Neuronal stem cell (in vitro differentiated cells): ENCODE data around the gene RCAN1.

ENCODE experiments used
- DNase-seq: peaks from one replicate; pipeline ENCODE4 v3.0.0-alpha.2; 2013; ENCODE audit warnings: low spot score
- H2AFZ ChIP-seq: one replicate; pipeline ENCODE4 v1.6.1; 2013; ENCODE audit warnings: mild to moderate bottlenecking, low read length, inconsistent platforms
- H2AK5ac ChIP-seq: 2 replicates; pipeline ENCODE4 v1.6.1; 2013; ENCODE audit warnings: low read depth, mild to moderate bottlenecking, inconsistent platforms, low read length, moderate library complexity, mixed read lengths
- H2BK120ac ChIP-seq: 2 replicates; pipeline ENCODE4 v1.6.1; 2013; ENCODE audit warnings: low read depth, mild to moderate bottlenecking, inconsistent platforms, low read length, moderate library complexity, mixed read lengths
- H2BK12ac ChIP-seq: one replicate; pipeline ENCODE4 v1.6.1; 2013; ENCODE audit warnings: low read length, inconsistent platforms
- H2BK15ac ChIP-seq: 2 replicates; pipeline ENCODE4 v1.6.1; 2013; ENCODE audit warnings: mild to moderate bottlenecking, low read length, inconsistent platforms, mixed read lengths
- H2BK5ac ChIP-seq: one replicate; pipeline ENCODE4 v1.6.1; 2013; ENCODE audit warnings: inconsistent platforms, mild to moderate bottlenecking, low read length, moderate library complexity
- H3K14ac ChIP-seq: one replicate; pipeline ENCODE4 v1.6.1; 2013; ENCODE audit warnings: low read length, inconsistent platforms
- H3K18ac ChIP-seq: 2 replicates; pipeline ENCODE4 v1.6.1; 2013; ENCODE audit warnings: low read length, inconsistent platforms
- H3K23ac ChIP-seq: 2 replicates; pipeline ENCODE4 v1.6.1; 2013; ENCODE audit warnings: low read depth, mild to moderate bottlenecking, mixed read lengths, low read length, inconsistent platforms; ENCODE audit not compliant: poor library complexity
- H3K27ac ChIP-seq: replicated peaks from 3 replicates; pipeline ENCODE4 v1.5.1; 2013; ENCODE audit warnings: low read length, inconsistent platforms
- H3K27me3 ChIP-seq, 3 experiments: 2 replicates each; pipeline ENCODE4 v1.6.1; 2013; ENCODE audit warnings: low read length in 3 of 3, mild to moderate bottlenecking in 2 of 3, inconsistent platforms in 1 of 3, low read depth in 1 of 3, mixed read lengths in 1 of 3, moderate library complexity in 1 of 3; ENCODE audit not compliant: control insufficient read depth in 3 of 3, insufficient read depth in 3 of 3
- H3K36me3 ChIP-seq, 2 donors: replicated peaks in 1 of 2; 2 replicates each; pipeline ENCODE4 v1.6.1; 2013; ENCODE audit warnings: low read length in 2 of 2; ENCODE audit not compliant: control insufficient read depth in 2 of 2, insufficient read depth in 2 of 2
- H3K4ac ChIP-seq: 2 replicates; pipeline ENCODE4 v1.6.1; 2013; ENCODE audit warnings: inconsistent platforms, mild to moderate bottlenecking, low read length, moderate library complexity
- H3K4me1 ChIP-seq, 2 donors: 1 replicate in 1 of 2; 2 replicates in 1 of 2; pipeline ENCODE4 v1.6.1; 2013; ENCODE audit warnings: low read length in 2 of 2, low read depth in 1 of 2; ENCODE audit not compliant: control insufficient read depth in 2 of 2, insufficient read depth in 1 of 2
- H3K4me2 ChIP-seq: one replicate; pipeline ENCODE4 v1.6.1; 2013; ENCODE audit warnings: mild to moderate bottlenecking, low read length, inconsistent platforms; ENCODE audit not compliant: insufficient read depth, poor library complexity, severe bottlenecking
- H3K4me3 ChIP-seq, 2 donors: 2 replicates each; pipeline ENCODE4 v1.5.1; 2013; ENCODE audit warnings: low read length in 2 of 2, mild to moderate bottlenecking in 2 of 2, inconsistent platforms in 1 of 2, moderate library complexity in 1 of 2
- H3K79me1 ChIP-seq: one replicate; pipeline ENCODE4 v1.6.1; 2013; ENCODE audit warnings: low read depth, mild to moderate bottlenecking, inconsistent platforms, low read length, moderate library complexity
- H3K9ac ChIP-seq: one replicate; pipeline ENCODE4 v1.6.1; 2013; ENCODE audit warnings: mild to moderate bottlenecking, low read depth, low read length, inconsistent platforms; ENCODE audit not compliant: poor library complexity
- H3K9me3 ChIP-seq, 2 donors: replicated peaks in 1 of 2; 2 replicates each; pipeline versions ENCODE3 to v1.6.1; 2013; ENCODE audit warnings: low read length in 2 of 2, mild to moderate bottlenecking in 2 of 2, inconsistent platforms in 1 of 2, low read depth in 1 of 2, mixed read lengths in 1 of 2, moderate library complexity in 1 of 2; ENCODE audit not compliant: control insufficient read depth in 2 of 2, insufficient read depth in 1 of 2
- H4K8ac ChIP-seq: one replicate; pipeline ENCODE4 v1.6.1; 2013; ENCODE audit warnings: low read depth, mild to moderate bottlenecking, inconsistent platforms, low read length, moderate library complexity
- H4K91ac ChIP-seq: one replicate; pipeline ENCODE4 v1.6.1; 2013; ENCODE audit warnings: low read length, low read depth, mild to moderate bottlenecking, inconsistent platforms; ENCODE audit not compliant: poor library complexity
- WGBS, 2 donors: extraction: QIAGEN DNeasy Blood & Tissue Kit; methylation state at CpG; one replicate each; pipeline ENCODE4 v1.1.7; 2013; ENCODE audit warnings: missing lambda C conversion rate in 2 of 2, mixed read lengths in 1 of 2; ENCODE audit not compliant: insufficient read length in 2 of 2, insufficient replicate concordance in 1 of 2; ENCODE audit errors: extremely low coverage in 2 of 2; 5-methylcytosine and 5-hydroxymethylcytosine counted together

RCAN1 gene

GRCh38 chr21:34621434-34622350, 6.8 kb upstream of the RCAN1 start:
- H2BK120ac ChIP-seq = no peak overlapping the region
- no peak overlapping the region for H4K91ac ChIP-seq
- no peak overlapping the region for H2BK12ac ChIP-seq
- no peak overlapping the region for H2BK15ac ChIP-seq
- no CpG with 5 or more reads among the region's 4 CpGs for WGBS, 2 donors
- H3K36me3 ChIP-seq = no peaks in the 10 kb centered on the region
- H3K9me3 ChIP-seq = no peaks in the 10 kb centered on the region
- H3K79me1 ChIP-seq = no peaks in the 10 kb centered on the region
- H2AFZ ChIP-seq = no peak overlapping the region
- H2AK5ac ChIP-seq = no peak overlapping the region
- no peak overlapping the region for H3K23ac ChIP-seq
- H3K9ac ChIP-seq = no peak overlapping the region
- no peak overlapping the region for H2BK5ac ChIP-seq
- no peak for DNase-seq
- H3K4me1 ChIP-seq = peaks cover 4 to 8% of the 10 kb centered on the region in 2 donors
- H3K27ac ChIP-seq = no peak overlapping the region
- no peak overlapping the region for H3K4me3 ChIP-seq
- no peak overlapping the region for H3K18ac ChIP-seq
- no peak overlapping the region for H4K8ac ChIP-seq
- no peak overlapping the region for H3K14ac ChIP-seq
- no peak overlapping the region for H3K4me2 ChIP-seq
- peaks cover 0 to 23% (median 0%) of the 10 kb centered on the region in 3 experiments for H3K27me3 ChIP-seq
- no peak overlapping the region for H3K4ac ChIP-seq

GRCh38 chr21:34619841-34620665, 5.1 kb upstream of the RCAN1 start:
- Histone ChIP-seq H3K79me1 (no peaks in the 10 kb centered on the region), H4K8ac (no peak overlapping the region), H2AFZ (no peak overlapping the region), H3K27ac (no peak overlapping the region), H2BK120ac (no peak overlapping the region), H2BK15ac (no peak overlapping the region), H2BK5ac (no peak overlapping the region), H3K23ac (no peak overlapping the region), H3K9ac (no peak overlapping the region), H3K18ac (no peak overlapping the region), H3K4me1 (peaks cover 4 to 8% of the 10 kb centered on the region in 2 donors), H3K4me2 (no peak overlapping the region), H2BK12ac (no peak overlapping the region), H3K9me3 (no peaks in the 10 kb centered on the region), H3K4ac (no peak overlapping the region), H2AK5ac (no peak overlapping the region), H3K36me3 (no peaks in the 10 kb centered on the region), H3K4me3 (no peak overlapping the region), H3K27me3 (peaks cover 0 to 35% (median 2%) of the 10 kb centered on the region in 3 experiments), H4K91ac (no peak overlapping the region), H3K14ac (no peak overlapping the region)
- no CpG with 5 or more reads among the region's 8 CpGs for WGBS, 2 donors
- DNase-seq = no peak

GRCh38 chr21:34618941-34619340, 4.0 kb upstream of the RCAN1 start:
- Histone ChIP-seq H3K36me3 (no peaks in the 10 kb centered on the region), H3K9me3 (no peaks in the 10 kb centered on the region), H3K4me2 (no peak overlapping the region), H2BK12ac (no peak overlapping the region), H3K27me3 (peaks cover 0 to 40% (median 9%) of the 10 kb centered on the region in 3 experiments), H4K91ac (no peak overlapping the region), H3K18ac (no peak overlapping the region), H3K14ac (no peak overlapping the region), H3K23ac (no peak overlapping the region), H2BK15ac (no peak overlapping the region), H3K4me3 (no peak overlapping the region), H3K9ac (no peak overlapping the region), H3K4me1 (peaks cover 6 to 8% of the 10 kb centered on the region in 2 donors), H2BK5ac (no peak overlapping the region), H2AK5ac (no peak overlapping the region), H3K4ac (no peak overlapping the region), H3K79me1 (peaks cover 3% of the 10 kb centered on the region), H2BK120ac (no peak overlapping the region), H3K27ac (no peak overlapping the region), H2AFZ (no peak overlapping the region), H4K8ac (no peak overlapping the region)
- DNase-seq = no peak
- WGBS, 2 donors = no CpG with 5 or more reads among the region's 1 CpG
